NCI-H2029 treated with DMSO at 0.1 percent for 48 hours (cell line): ENCODE results near the gene OSBPL10.
"Not testable (repeated sequence)": the region's sequence is repeated elsewhere in the genome, so short reads cannot be mapped to it uniquely, and the experiment has no call there.

Experiments used
- DNase-seq: peaks from one replicate; lab custom pipeline; 2025; lab: John Stamatoyannopoulos, UW

OSBPL10 gene

GRCh38 chr3:31993843-31994242 is 12.8 kb upstream of the OSBPL10 start:
- no peak for DNase-seq

- DNase-seq: not testable (repeated sequence)
These were observed 11.9 kb upstream of the OSBPL10 start for GRCh38 chr3:31992995-31993394.

- no peak for DNase-seq
These were observed 7.2 kb upstream of the OSBPL10 start for GRCh38 chr3:31988271-31988670.

GRCh38 chr3:31985831-31986230 is 4.8 kb upstream of the OSBPL10 start:
- no peak for DNase-seq

GRCh38 chr3:31984321-31984720 is 3.3 kb upstream of the OSBPL10 start:
- DNase-seq: no peak

- DNase-seq: peak; percentile 77
These were observed 394 bp downstream of the OSBPL10 start for GRCh38 chr3:31980530-31981205.

GRCh38 chr3:31979001-31979697 is 1.9 kb downstream of the OSBPL10 start:
- DNase-seq: no peak

GRCh38 chr3:31978553-31978952 is 2.5 kb downstream of the OSBPL10 start:
- peak; percentile 46 for DNase-seq

- no peak for DNase-seq
These were observed 3.3 kb downstream of the OSBPL10 start for GRCh38 chr3:31977736-31978135.

- DNase-seq: no peak
These were observed 4.8 kb downstream of the OSBPL10 start for GRCh38 chr3:31976302-31976701.

GRCh38 chr3:31974964-31975363 is 6.1 kb downstream of the OSBPL10 start:
- DNase-seq: no peak

- DNase-seq: no peak
These were observed 6.6 kb downstream of the OSBPL10 start for GRCh38 chr3:31974471-31974870.

- no peak for DNase-seq
These were observed 7.2 kb downstream of the OSBPL10 start for GRCh38 chr3:31973837-31974236.

- DNase-seq: no peak
These were observed 8.0 kb downstream of the OSBPL10 start for GRCh38 chr3:31973081-31973480.

- DNase-seq: no peak
These were observed 9.5 kb downstream of the OSBPL10 start for GRCh38 chr3:31971607-31972006.

GRCh38 chr3:31968927-31969418 is 12.1 kb downstream of the OSBPL10 start:
- DNase-seq: no peak

GRCh38 chr3:31968369-31968926 is 12.6 kb downstream of the OSBPL10 start:
- no peak for DNase-seq

- DNase-seq: no peak
These were observed 13.5 kb downstream of the OSBPL10 start for GRCh38 chr3:31967592-31967991.

- no peak for DNase-seq
These were observed 14.0 kb downstream of the OSBPL10 start for GRCh38 chr3:31966978-31967591.

- no peak for DNase-seq
These were observed 18.3 kb downstream of the OSBPL10 start for GRCh38 chr3:31962801-31963205.

- peak; percentile 42 for DNase-seq
These were observed 20.1 kb downstream of the OSBPL10 start for GRCh38 chr3:31960793-31961431.
